HG03103 (cell line): ENCODE results near the gene KDM4C.
"Not testable (repeated sequence)": the region's sequence is repeated elsewhere in the genome, so short reads cannot be mapped to it uniquely, and the experiment has no call there.

Source experiments
- ATAC-seq: cut with Tn5 transposase; IDR thresholded peaks from one replicate; pipeline ENCODE4 v1.9.1; 2021; ENCODE audit warnings: low read depth; ENCODE audit not compliant: unreplicated experiment

Gene KDM4C

DNA sequence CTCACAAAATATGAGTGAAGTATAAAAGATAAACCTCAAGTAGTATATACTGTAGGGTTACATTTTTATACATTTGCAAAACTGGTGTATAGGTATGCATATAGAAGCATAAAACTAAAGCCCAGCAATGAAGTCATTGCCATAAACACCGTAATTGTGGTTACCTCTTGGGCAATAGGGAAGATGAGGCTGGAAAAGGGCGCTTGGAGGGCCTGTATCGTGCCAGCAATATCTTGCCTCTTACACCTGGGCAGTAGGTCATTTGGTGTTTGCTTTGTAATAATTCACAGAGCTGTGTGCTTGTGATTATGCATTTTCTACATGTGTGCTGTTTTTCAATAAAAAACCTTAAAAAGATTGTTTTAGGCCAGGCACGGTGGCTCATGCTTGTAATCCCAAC lies 45.2 kb downstream of the KDM4C start:
- ATAC-seq: no peak

DNA sequence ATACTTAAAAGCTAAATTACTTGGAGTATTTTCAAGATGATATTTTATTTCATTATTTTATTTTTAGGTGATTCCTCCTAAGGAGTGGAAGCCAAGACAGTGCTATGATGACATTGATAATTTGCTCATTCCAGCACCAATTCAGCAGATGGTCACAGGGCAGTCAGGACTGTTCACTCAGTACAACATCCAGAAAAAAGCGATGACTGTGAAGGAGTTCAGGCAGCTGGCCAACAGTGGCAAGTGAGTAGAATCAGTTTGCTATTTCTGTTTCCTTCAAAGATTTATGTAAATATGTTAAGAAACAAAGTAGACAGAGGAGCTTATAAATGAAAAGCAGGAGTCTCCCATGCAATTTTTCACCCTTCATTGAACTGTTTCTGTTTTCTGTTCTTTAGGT lies 47.8 kb downstream of the KDM4C start:
- ATAC-seq: no peak

DNA sequence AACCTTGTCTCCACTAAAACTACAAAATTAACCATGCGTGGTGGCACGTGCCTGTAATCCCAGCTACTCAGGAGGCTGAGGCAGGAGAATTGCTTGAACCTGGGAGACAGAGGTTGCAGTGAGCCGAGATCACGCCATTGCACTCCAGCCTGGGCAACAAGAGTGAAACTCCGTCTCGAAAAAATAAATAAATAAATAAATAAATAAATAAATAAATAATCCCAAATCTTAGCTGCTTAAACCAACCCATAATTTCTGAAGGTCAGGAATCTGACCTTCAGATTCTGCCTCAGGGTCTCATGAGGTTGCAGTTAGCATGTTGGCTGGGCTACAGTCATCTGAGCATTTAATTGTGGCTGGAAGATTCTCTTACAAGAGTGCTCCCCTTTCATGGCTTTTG lies 48.5 kb downstream of the KDM4C start:
- ATAC-seq: not testable (repeated sequence)

DNA sequence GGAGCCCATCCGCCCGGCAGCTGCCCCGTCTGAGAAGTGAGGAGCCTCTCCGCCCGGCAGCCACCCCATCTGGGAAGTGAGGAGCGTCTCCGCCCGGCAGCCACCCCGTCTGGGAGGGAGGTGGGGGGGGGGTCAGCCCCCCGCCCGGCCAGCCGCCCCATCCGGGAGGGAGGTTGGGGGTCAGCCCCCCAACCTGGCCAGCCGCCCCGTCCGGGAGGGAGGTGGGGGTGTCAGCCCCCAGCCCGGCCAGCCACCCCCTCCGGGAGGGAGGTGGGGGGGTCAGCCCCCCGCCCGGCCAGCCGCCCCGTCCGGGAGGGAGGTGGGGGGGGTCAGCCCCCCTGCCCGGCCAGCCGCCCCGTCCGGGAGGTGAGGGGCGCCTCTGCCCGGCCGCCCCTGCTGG lies 49.9 kb downstream of the KDM4C start:
- not testable (repeated sequence) for ATAC-seq

DNA sequence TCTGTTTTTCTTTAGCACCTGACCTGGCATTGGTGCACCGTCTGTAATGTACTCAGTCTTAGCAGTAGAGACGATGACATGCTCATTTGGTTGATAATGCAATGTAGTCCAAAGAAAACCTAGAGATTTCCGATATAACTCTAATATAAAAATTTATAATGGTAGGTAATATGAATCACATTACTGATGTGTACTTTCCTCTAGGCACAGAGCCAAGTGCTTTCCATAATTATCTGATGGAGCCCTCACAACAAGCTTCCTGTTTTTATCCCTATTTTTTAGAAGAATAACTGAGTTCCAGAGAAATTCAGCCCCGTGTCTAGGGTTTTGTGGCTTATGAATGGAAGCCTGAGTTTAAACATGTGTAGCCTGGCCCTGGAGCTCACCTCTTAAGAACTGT lies 53.7 kb downstream of the KDM4C start:
- no peak for ATAC-seq

DNA sequence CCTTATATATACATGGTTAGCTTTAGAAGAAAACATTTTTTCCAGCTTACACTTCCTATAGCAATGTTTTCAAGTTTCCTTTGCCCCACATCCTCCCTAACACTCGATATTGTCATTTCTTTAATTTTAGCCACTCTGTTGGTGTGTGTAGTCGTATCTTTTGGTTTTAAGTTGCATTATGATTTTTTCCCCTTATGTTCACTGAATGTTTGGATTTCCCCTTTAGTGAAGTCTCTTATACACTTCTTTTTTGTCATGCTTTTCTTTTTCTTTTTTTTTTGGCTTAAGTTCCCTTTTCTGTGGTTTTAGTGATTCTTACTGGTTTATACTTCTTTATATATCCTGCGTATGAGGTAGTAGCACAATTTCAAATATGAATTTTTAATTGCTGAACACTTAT lies 58.8 kb downstream of the KDM4C start:
- no peak for ATAC-seq

DNA sequence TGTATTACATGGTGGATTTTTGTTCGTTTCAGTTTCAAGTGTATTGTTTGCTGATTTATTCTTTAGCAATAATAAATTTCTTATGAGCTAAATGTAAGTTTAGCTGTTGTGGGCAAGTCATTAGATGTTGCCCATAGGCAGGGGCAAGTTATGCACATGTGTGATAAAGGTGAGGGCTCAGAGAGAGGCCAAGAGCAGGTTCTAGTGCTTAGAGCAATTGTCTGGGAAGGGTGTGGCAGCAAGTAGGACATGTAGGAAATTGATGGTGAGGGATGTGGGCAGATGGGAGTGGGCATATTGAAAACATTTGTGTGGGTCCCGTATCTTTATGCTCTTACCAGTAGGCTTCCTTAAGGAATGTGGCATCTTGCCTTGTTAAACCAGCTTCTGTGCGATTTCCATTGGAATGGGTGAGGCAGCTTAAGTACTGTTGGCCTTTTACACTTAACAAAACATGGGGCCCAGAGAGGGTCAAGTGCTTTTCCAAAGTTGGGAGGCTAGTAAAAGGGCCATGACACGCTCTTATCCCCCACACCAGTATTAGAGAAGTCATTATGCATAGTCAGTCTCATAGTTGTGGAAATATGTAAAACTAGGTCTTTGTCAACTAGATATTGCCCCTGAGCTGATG lies 60.6 kb downstream of the KDM4C start:
- ATAC-seq: no peak

DNA sequence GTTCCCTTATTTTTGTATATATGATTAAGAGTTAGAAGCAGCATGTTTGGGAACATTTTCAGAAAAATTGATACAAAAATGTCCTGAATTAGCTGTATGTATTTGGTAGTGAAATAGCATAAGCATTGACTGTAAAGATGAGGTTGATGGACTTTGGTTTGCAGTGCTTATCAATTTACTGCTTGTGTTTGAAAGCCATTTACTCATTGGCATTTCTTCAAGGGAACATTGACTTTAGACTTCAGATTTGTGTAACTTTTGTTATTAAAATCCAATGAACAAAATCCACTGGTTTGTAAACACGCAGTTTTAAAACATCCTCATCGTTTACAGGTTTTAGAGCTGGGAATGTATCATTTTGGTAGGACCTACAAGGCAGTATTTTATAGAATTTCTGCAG lies 61.3 kb downstream of the KDM4C start:
- ATAC-seq: no peak

DNA sequence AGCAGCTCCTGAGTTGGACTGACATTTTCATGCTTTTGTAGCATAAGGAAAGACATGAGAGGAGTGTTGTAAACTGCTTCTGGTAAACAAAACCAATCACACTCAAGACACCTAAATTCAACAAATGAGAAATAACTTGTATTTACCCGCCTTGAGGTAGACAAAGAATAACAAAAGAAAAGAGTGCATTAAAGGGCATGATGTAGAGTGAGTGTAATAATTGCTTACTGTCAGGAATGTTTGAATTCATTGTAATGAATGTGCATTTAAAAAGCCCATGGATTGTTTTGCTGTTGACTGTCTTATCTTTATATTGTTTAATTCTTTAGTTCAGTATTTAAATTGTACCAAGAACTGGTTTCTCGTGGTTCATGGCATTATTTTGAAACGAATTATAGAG lies 61.8 kb downstream of the KDM4C start:
- no peak for ATAC-seq

DNA sequence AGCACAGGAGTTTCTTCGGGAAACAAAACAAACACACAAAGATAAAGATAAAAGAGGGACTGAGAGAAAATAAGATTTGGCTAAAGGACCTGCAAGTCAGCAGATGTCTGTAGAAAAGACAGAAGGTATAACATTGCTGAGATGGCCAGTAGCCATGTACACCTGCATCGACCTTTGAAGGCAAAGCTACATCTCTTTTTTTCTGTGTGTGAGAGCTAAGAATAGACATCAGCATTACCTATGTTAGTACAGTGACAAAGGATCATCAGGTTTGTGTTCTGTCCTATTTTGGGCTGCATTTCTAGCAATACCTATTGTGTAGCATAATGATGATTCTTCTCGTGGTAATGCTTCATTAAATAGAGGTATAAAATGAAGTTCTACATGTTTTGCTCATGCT lies 64.9 kb downstream of the KDM4C start:
- no peak for ATAC-seq

DNA sequence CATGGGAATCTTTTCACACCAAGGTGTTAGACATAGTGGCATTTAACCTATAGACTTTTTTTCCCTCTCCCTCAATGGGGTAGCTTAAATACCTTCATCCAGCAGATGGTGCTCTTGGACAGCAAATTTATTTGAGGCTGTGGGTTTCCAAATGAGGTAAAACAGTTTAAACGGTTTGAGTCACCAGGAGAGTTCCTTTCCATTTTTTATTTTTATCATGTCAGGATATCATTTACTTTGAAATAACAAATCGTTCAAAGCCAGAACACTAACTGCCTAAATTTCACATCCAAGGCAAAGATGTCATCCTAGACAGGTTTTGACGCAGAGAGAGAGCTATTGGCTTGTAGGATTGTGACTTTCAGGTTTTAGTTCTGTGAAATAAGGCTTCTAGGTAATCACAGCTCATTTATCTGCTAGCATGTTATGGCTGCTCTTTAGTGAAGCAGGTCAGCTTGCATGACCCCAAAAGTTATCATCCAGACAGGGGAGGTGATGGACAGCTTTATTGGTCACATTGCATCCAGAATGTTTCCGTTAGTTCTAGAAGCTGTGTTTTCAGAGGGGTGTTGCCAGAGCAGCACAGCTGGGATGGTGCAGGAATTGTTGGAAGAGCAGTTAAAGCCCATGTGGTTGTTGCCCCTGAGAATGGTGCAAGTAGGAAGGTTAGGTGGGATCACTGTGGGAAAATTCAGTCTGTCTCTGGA lies 69.8 kb downstream of the KDM4C start:
- ATAC-seq: no peak

DNA sequence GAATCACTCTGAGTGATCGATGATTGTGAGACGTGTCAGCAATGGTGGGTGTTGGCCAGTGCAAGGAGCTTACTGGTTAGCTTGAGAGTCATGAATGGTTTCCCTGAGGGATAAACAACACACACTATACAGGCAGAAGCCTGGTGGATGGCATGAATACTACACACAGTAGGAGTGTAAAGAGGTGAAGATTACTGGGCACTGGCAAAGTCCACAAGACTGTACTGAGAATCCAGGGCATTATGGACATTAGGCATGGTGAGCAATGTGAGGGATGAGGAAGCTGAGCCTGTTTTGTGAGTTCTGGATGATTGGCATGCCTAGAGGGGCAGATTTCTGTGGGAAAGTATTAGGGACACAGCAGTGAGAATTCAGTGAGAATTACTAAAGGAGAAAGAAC lies 71.3 kb downstream of the KDM4C start:
- no peak for ATAC-seq

DNA sequence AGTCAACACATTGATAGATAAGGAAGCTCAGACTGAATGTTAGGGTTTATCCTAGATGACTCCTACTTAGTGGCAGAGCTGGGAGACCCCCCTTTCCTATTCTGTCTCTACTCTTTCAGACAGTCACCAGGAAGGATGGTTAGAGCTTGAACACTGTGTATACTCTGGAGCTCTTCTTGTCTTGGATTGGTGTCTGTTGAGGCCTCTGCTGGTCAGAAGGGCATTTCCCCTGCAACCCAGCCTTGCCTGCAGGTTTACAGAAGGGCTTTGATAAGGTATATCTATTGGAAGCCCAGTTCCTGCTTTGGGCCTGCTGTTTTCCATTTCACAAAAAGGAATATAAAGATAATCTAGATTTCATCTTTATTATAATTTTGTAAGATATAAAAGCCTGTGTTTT lies 71.8 kb downstream of the KDM4C start:
- no peak for ATAC-seq

DNA sequence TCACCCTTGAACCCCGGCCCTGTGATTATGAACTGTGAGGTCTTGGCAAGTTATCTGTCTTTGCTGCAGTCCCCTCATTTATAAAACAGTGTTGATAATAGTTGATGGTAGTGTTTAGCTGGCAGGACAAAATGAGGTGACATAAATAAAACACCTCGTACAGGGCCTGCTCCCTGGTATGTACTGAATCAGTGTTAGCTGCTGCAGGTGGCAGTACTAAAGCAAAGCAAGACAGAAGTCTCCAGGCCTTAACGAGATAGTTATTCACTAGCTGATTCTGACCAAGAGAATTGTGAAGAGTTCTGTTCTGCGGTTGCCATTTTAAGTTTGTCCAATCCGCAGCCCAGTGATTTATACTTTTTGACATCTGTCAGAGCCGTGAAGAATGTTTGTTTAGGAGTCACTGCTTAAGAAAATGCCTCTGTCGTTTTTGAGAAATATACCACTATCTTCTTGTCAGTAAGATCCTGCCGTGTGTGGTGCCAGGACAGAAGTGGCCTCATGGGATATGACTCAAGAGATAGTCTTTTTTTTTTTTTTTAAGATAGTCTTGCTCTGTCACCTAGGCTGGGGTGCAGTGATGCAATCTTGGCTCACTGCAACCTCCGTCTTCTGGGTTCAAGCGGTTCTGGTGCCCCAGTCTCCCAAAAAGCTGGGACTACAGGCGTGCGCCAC lies 75.9 kb downstream of the KDM4C start:
- ATAC-seq: no peak

DNA sequence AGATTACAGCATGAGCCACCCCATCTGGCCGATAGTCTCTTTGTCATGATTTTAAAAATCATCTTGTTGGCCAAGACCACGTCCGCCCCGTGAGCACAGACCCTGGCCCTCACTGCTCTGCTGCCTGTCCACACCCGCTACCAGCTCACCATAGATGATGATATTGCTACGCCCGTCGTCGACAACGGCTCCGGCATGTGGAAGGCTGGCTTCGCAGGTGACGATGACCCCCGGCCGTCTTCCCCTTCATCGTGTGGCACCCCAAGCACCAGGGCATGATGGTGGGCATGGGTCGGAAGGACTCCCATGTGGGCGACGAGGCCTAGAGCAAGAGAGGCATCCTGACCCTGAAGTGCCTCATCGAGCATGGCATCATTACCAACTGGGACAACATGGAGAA lies 76.5 kb downstream of the KDM4C start:
- ATAC-seq: no peak

DNA sequence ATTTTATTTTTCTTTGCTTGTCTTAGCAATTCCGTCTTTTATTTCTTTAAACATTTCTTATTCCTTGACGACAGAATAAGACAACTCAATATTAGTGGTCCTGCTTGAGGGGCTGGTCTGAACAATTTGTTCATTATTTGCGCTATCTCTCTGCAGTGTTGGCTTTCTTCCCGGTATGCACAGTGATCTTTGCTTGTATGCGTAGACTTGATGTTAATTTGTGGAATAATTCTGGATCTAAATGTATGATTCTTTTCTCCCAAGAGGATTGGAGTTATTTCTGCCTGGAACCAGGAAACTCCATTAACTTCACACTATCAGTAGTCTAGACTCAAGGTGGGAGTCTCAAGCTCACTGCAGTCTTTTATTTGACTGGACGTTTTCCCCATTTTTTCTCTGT lies 80.4 kb downstream of the KDM4C start:
- ATAC-seq: no peak

DNA sequence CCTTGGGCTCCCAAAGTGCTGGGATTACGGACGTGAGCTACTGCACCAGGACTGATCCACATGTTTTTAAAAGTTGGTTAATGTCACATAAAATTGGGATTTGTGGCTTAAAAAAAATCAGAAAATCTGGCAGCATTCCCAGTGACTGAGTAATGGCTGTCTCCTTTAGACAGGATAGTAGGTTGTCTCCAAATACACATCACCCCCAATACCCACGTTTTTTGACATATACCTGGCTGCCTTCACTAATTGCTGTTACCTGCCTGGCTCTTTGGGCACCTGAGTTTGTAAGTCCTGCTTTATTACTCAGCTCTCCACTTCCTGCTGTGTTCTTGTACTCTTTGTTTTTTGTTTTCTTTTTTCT lies 84.8 kb downstream of the KDM4C start:
- no peak for ATAC-seq

DNA sequence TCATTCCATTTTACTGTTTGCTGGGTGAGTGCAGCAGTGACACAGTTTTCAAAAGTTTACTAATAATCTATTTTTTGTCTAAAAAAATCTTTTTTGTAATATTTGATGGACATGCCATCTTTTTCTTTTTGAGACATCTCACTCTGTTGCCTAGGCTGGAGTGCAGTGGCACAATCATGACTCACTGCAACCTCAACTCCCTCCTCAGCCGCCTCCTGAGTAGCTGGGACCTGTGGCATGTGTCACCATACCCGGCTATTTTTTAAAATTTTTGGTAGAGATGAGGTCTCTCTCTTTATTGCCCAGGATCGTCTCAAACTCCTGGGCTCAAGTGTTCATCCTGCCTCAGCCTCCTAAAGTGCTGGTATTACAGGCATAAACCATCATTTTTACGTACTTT lies 86.0 kb downstream of the KDM4C start:
- no peak for ATAC-seq

DNA sequence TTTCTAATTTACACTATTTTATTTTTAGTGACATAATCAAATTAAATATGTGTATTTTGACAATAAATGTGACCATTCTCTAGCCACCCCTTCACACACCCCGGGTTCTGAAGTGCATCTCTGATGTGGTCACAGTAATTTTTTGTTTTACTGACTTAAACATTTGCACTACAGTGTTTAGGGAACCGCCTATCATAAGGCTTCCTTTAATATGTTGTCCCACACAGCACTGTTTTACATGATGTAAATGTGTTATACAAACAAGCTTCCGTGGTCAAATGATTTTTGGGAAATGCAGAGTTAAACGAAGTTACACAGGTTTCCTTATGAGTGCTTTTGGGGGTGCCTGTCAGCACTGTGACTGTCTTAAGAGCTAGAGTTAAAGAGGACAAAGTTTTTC lies 86.5 kb downstream of the KDM4C start:
- no peak for ATAC-seq

DNA sequence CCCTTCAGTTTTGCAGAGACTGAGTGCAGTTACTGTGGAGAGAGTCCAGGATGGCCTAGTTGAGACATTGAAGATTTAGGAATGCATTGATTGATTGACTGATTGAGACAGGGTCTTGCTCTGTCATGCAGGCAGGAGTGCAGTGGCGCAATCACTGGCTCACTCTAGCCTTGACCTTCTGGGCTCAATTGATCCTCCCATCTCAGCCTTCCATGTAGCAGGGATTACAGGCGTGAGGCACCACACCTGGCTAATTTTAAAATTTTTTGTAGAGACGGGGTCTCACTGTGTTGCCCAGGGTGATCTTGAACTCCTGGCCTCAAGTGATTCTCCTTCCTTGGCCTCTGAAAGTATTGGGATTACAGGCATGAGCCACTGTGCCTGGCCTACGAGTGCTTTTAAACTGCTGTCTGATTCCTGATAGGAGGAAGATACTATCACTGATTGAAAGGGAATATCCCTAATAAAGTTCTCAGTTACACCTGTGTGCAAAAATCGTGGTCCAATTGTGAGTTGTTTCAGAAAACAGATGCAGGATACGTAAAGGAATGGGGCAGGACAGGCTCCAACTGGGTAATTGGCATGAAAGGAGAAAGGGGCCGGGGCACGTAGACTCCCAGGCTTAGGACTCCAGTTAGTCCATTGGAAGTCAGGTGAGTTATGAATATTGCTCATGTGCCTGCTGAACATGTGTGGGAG lies 87.5 kb downstream of the KDM4C start:
- ATAC-seq: no peak

DNA sequence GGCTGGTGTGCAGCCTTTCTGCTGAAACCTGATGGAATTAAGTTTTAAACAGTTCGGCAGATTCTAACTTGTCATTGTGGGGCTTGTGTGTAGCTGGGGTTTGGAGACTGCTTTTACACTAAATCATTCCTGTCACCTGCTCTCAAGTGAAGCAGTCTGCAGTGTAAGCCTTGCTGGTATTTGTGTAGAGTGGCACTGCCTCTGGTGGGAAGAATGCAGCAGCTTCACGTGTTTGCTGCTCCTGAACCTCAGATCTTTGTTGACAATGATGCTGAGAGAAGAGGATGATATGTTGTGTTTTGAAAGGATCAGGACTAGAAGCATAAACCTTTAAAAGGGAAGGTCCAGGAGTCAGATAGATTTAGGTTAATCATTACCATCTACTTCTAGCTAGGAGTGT lies 88.1 kb downstream of the KDM4C start:
- no peak for ATAC-seq
